ENCODE results near the gene DNAH1.

DNAH1 gene

DNA sequence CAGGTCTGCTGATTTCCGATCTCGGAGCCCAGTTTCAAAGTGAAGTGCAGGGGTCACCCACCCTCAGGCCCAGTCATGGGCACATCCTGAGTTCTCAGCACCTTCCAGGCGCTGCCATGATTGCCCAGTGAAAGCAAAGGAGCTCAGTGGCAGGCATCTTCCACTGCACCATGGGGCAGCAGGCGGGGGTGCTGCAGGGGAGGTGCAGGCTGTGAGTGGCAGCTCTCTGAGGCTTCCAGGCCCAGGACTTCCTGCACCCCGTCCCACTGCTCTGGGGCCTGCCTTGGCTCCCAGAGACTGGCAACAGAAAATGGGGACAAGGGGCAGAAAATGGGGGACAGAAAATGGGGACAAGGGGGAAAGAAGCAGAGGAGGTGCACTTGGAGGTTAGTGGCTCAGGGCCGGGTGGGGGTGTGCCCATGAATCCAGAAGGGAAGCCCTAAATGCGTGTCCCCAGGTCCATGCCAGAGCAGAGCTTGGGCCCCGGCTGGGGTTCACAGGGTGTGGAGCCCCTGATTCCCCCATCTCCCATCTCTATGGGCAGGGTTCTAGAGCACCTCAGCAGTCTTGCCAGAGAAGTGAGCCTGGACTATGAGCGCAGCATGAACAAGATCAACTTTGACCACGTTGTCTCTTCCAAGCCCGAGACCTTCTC is 28.0 kb downstream of the DNAH1 start:
- no peak for DNase-seq

DNA sequence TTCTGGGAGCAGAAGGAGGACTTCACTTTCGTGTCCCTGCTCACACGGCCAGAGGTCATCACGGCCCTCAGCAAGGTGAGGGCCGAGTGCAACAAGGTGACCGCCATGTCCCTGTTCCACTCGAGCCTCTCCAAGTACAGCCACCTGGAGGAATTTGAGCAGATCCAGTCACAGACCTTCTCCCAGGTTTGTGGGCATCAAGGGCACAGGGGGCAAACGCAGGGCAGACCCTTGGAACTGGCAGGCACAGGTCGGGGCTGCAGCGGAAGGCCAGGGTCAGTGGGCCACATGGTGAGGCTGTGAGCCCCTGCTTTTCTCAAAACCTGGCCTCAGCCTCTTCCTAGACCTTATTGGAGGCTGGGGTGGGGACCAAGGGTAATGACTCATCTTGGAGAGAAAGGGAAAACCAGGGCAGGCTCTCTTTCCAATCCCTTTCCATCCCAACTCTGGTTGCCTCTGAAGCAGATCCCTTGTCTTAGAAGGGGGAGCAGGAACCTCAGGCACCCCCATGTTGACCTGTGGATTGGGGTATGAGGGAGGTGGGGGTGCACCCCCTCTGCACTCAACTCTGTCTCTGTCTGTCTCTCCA is 29.5 kb downstream of the DNAH1 start:
- DNase-seq = no peak

DNA sequence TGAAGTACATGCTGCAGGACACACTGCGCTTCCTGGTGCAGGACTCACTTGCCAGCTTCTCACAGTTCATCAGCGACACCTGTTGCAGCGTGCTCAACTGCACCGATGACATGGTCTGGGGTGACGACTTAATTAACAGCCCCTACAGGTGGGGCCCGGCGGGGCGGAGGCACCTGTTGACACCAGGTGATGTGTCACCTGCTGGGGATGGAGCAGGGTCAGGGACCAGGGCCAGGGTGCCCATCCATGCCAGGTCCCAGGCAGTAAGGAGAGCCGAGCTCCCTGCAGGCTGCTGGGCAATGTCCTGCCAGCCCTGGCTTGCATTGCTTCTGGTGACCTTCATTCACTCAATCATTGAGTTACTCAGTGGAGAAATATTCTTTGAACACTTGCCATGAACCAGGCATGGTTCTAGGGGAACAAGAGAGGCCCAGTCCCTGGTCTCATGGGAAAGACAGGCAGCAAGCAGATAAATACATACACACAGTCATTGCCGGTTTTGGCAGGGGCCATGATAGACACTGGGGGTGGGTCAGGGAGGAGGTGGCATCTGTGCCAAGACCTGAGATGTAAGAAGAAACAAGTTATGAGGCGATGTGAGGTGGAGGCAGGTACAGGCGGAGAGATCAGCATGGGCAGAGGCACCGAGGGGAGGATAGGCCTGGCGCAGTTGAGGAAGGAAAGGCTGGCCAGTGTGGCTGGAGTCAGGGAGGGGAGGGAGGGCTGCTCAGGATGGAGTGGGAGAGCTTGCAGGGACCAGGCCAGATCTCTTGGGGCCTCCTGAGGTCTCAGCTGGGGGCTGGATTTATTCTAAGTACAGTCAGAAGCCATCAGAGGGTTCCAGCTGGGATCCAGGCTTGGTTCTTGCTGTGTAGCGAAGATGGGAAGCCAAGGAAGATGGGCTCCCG is 30.8 kb downstream of the DNAH1 start:
- DNase-seq = no peak

DNA sequence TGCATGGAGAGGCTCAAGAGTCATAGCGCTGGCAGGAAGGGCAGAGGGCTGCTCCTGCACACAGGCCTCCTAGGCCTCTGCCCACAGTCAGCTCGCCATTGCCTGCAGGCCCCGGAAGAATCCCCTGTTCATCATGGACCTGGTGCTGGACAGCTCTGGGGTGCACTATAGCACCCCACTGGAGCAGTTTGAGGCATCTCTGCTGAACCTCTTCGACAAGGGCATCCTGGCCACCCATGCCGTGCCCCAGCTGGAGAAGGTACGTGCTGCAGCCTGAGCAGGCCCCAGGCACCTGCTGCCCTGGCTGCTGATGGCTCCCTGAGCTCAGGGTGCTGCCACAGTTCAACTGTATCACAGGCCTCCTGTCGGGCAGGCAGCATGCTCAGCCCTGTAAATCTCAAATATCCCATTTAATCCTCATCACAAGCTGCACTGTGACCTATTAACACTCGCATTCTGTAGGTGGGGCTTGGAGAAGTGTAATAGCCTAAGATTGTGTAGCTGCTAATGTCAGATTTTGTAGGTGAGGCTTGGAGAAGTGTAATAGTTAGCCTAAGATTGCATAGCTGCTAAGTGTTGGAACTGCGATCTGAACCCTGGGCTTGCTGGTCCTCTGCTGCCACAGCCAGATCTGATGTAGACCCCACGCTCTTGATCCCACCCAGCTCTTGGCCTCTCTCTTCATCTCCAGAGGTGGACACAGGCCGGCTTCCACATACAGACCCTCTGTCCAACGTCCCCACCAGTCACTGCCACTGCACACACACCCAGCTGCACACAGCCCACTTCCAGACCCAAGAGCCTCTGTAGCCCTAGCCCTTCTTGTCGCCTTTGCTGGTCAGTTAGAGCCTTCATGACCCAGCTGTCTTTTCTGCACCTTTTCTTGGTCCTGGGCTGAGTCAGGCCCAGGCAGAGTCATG is 31.9 kb downstream of the DNAH1 start:
- DNase-seq = no peak

DNA sequence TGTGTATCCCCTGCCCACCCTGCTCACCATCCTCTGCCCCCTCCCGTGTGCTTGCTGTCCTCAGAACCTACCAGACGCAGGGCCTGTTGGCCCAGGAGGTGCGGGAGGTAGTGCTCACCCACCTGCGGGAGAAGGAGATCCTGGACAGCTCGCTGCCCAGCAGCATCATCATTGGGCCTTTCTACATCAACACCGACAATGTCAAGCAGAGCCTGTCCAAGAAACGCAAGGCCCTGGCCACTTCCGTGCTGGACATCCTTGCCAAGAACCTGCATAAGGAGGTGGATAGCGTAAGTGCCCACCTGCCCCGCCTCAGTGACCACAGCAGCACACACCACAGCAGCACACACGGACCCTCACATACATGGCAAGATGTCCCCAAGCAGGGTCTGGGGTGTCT is 33.0 kb downstream of the DNAH1 start:
- no peak for DNase-seq

DNA sequence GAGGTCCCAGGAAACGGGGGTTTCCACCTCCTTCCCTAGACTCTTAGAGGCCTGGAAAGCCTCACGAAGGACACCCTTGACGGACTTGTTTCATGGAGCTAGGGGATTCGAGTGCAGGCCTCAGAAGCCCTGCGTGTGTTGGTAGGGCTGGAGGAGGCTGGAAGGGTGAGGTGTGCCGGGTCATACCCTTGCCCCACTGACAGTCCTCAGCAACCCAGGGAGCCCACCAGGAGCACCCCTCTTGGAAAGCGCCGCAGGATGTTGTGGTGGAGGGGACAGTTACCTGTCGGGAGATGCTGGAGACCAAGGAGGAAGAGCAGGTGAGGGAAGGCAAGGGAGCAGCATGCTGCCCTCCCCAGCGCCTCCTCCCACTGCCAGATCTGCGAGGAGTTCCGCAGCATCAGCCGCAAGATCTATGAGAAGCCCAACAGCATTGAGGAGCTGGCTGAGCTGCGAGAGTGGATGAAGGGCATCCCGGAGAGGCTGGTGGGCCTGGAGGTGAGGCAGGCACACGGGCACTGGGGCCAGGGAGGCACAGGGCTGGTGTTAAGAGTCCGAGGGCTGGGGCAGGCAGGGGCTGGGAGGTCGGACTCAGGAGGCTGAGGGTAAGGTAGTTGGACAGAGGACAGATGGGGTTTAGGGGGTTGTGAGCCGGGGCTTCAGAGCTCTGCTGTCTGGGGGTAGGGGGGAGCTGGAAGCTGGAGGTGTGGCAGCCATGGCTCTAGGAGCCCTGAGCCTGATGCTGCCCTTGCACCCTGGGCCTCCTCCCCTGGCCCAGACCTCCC is 33.7 kb downstream of the DNAH1 start:
- no peak for DNase-seq

DNA sequence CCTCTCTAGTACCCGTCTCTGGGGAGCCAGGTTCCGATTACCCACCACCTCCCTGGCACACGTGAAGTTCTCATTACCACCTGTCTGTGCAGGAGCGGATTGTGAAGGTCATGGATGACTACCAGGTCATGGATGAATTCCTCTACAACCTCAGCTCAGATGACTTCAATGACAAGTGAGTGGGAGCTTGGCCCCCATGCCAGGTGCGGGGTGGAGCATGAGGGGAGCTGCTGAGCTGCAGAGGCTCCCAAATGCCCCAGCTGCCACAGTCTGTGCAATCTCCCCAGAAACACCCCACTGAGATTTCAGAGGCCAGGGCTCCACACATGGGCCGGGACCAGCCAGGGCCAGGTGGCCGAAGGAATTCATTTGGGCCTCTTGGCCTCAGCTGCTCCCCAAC is 34.3 kb downstream of the DNAH1 start:
- no peak for DNase-seq

DNA sequence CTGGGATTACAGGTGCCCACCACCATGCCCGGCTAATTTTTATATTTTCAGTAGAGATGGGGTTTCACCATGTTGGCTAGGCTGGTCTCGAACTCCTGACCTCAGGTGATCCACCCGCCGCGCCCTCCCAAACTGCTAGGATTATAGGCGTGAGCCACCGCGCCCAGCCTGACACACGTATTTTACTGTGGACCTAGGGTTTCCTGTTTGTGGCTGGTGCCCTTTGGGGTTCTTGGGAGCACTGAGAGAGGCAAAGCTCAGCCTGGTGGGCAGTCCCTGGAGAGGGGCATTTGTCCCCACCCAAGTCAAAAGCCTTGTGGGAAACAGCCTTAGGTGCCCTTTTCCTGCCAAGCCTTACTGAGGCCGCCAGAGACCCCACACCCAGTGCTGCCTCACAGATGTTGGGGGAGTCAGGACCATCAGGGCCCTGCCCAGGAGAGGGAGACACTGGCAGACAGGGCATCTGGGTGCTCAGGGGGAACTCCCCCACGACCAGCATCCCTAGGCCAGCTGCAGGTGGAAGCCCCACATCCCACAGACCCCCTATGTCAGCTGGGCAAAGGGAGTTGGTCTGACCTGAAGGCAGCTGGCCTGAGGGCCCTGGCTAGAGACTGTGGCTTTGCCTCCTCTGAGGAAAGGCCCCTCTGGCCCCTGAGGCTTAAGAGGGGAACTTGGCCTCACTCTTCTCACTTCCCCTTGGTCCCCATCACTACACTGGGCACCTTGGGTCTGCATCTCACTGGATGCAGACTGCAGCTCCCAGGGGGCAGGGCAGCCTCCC is 35.1 kb downstream of the DNAH1 start:
- no peak for DNase-seq

DNA sequence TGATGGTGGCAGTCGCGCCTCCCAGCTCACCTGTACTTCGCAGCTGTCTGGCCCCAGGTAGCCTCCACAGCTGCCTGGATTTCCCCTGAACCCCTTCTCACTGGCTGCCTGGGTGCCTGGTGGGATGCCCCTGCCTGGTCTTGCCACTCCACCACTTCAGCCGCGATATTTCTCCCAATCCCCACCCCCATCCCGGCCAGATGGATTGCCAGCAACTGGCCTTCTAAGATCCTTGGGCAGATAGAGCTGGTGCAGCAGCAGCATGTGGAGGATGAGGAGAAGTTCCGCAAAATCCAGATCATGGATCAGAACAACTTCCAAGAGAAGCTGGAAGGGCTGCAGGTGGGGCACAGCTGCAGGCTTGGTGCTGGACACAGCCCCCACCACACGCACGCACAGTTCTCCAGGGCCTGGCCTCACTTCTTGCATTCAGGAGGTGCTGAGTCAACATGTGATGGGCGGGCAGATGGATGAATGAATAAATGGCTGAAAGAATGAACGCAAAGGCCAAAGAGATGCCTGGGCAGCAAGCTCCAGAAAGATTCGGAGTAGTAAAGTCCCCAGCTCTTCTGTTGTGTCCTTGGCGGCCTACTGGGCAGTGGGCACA is 35.7 kb downstream of the DNAH1 start:
- DNase-seq = no peak

DNA sequence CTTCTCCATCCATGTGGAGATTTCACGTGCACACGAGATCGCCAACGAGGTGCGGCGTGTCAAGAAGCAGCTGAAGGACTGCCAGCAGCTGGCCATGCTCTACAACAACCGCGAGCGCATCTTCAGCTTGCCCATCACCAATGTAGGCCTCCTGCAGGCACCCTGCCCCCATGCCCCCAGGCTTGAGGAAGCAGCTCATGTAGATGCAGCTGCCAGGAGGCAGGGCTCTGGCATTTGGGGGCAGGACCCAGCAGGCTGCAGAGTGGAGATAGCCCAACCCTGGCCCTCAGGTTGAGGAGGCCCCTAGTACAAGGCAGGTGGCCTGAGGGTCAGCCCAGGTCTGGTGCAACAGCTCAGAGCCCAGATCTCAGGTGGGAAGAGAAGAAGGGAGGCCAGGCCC is 36.4 kb downstream of the DNAH1 start:
- DNase-seq = no peak

DNA sequence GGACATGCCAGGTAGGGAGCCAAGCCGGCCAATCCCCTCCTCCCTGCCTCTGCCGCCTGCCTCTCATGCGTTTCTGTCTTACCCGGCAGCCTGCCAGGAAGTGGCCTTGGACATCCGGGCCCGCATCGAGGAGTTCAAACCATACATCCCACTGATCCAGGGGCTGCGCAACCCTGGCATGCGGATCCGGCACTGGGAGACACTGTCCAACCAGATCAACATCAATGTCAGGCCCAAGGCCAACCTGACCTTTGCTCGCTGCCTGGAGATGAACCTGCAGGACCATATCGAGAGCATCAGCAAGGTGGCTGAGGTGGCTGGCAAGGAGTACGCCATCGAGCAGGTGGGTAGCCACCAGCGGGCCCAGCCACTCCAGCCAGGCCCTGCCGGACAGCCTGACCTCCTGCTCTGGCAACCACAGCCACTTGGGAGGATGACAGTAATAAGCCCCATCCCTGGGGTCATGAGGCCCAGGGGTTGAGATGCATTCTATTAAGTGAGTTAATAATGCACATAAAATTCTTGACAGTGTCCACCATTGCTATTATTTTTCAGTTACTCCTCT is 37.3 kb downstream of the DNAH1 start:
- DNase-seq = no peak

DNA sequence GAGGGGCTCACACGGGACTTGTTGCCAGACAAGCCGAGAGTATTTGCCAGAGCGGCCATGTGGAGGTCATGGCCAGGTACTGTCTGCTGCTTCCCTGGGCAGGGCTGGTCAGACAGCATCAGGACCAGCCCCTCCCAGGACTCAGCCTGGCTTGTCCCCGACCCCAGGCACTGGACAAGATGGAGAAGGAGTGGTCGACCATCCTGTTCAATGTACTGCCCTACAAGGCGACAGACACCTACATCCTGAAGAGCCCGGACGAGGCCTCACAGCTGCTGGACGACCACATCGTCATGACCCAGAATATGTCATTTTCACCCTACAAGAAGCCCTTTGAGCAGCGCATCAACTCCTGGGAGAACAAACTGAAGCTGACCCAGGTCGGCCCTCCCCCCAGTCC is 38.6 kb downstream of the DNAH1 start:
- no peak for DNase-seq

DNA sequence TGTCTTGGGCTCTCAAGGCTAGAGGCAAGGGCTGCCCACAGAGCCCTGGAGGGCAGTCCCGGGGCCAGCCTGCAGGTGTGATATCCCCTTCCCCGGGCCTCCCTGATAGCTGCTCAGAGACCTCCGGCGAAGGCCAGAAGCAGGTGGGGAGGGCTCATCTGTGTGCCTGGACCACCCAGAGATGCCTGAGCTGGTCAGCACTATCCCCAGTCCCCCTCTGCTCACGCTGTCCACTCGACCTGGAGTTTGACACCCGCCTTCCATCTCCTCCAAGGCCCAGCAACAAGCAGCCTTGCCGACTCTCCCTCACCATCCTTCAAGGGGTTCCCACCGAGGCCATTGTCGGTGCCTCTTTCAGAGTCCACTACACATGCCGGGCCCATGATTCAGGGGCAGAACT is 39.4 kb downstream of the DNAH1 start:
- no peak for DNase-seq

DNA sequence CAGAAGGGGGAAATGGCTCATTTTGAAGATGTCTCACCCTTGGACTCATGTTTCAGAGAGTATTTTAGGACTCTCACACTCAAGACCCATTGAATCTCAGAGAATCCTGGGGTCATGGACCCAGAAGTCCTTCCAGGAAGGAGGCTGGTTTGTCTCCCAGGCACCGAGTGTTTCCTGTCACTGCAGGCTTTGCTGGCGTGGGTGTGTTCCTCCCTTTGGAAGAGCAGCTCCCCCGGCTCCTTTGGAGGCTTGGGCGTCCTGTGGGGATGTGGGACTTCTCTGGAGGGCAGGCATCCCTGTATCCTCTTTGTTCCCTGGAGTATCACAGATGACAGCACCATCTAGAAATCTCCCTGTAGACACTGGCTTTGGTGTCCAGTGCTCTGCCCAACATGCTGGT is 40.0 kb downstream of the DNAH1 start:
- no peak for DNase-seq

DNA sequence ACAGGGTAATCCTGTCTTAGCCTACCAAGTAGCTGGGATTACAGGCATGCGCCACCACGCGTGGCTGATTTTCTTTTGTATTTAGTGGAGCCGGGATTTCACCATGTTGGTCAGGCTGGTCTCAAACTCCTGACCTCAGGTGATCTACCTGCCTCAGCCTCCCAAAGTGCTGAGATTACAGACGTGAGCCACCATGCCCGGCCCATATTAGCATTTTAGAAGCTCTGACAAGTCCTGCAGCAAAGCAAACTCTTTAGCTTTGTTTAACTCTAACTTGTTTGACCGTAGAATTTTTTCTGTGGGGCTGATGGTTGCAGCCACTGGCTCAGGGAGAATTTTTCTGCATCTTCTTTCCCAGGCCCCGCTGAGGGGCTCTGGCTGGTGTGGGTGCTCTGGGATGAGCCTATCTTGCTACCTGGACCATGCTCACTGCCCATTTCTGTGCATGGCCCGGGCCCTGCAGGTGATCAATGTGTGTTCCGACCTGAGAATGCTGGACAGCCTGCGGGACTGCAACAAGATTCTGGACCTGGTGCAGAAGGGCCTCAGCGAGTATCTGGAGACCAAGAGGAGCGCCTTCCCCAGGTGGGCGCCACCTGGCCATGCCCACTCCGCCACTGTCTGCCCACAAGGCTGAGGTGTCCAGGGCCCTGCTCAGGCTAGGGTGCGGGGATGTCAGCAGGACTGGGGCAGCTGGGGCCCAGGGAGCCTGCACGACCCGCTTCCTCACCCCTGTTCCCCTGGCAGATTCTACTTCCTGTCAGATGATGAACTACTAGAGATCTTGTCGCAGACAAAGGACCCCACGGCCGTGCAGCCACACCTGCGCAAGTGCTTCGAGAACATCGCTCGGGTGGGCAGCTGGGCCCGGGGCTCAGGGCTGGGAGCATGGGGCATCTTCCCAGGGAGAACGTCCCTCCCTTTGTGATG is 41.3 kb downstream of the DNAH1 start:
- no peak for DNase-seq

DNA sequence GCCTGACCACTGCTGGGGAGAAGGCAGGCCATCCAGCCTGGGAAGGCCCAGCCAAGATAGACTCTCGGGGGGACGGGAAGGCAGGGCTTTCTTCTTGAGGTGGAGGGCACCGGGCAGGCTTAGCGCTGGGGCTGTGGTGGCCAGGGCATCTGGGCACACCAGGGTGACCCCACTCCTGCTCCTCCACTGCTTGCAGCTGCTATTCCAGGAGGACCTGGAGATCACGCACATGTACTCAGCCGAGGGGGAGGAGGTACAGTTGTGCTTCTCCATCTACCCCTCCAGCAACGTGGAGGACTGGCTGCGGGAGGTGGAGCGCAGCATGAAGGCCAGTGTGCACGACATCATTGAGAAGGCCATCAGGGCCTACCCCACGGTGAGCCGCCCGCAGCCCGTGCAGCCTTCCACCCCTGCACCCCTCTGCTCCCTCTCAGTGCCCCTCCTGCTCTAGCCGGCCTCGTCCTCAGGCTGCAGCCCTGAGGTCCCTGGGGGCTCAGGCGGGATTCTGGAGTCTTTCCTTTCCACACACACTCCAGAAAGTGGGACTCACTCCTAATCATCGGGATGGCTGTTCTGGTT is 42.3 kb downstream of the DNAH1 start:
- no peak for DNase-seq

DNA sequence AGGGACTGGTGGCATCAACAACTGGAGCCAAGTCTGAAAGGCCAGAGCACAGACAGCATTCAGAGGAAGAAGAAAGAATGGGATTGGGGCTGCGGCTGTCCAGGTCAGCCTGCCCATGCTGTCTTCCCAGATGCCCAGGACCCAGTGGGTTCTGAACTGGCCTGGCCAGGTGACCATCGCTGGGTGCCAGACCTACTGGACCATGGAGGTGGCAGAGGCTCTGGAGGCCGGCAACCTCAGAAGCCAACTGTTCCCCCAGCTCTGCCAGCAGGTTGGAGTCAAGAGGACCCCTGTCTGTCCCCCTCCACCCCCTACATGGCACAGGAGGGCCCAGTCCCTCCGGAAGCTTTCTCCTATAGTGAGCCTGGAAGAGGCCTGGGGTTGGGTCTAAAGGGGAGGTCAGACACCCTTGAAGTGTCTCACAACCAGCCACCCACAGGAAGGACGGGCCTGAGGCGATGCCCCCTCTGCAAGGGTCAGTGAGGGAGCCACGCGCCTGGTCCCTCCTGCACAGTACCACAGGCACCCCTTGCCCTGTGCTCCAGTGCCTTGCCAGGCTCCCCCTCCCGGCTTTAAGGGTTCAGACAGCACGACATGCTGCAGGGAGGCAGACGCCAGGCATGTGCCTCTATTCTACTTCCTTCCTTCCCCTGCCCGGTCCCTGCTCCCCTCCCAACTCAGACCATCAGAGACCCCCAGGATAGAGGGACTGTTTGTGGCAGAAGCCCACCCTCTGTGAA is 43.2 kb downstream of the DNAH1 start:
- no peak for DNase-seq

DNA sequence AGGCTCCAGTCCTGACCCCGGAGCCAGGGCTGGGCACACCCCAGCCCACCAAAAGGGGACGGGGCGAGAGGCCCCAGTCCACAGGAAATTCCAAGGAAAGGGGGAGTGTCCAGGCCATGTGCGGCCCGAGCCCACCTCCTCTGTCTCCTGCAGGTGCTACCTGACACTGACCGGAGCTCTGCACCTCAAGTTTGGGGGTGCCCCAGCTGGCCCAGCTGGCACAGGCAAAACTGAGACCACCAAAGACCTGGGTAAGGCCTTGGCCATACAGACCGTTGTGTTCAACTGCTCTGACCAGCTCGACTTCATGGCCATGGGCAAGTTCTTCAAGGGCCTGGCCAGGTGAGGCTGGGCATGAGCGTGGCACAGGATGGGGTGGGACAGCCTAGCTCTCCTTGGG is 44.9 kb downstream of the DNAH1 start:
- no peak for DNase-seq
